Stimulated activated CD4-positive, alpha-beta T cell treated with anti-CD3 and anti-CD28 coated beads, Interleukin-2, amount 100 ng/mL, for 48 hours (primary cell): ENCODE results near the gene FAM174B.
A peak's percentile ranks its signal among the peaks of the same experiment; 100 is the strongest.

Experiments
- DNase-seq, 2 donors: peaks; one replicate each; pipeline ENCODE4 v3.0.0-alpha.2; 2020

The FAM174B gene

GRCh38 chr15:92655178-92655995 is at the start of gene FAM174B:
Gene FAM174B (minus strand): TSS chr15:92655775.
- peak in 1 of 2 donors; percentile 24 for DNase-seq

- DNase-seq, result no peak
Measured at GRCh38 chr15:92696096-92696495, 40.5 kb upstream of the FAM174B start.

- DNase-seq, result no peak
Measured at GRCh38 chr15:92693691-92694331, 38.2 kb upstream of the FAM174B start.

- no peak for DNase-seq
Measured at GRCh38 chr15:92690395-92690794, 34.8 kb upstream of the FAM174B start.

GRCh38 chr15:92687746-92688145 is 32.2 kb upstream of the FAM174B start:
- no peak for DNase-seq

GRCh38 chr15:92687195-92687602 is 31.6 kb upstream of the FAM174B start:
- DNase-seq, result no peak

GRCh38 chr15:92683511-92683834 is 27.9 kb upstream of the FAM174B start:
- no peak for DNase-seq

GRCh38 chr15:92682741-92683510 is 27.4 kb upstream of the FAM174B start:
- DNase-seq, result no peak

- no peak for DNase-seq
Measured at GRCh38 chr15:92681141-92681631, 25.6 kb upstream of the FAM174B start.

- DNase-seq, result no peak
Measured at GRCh38 chr15:92677999-92678398, 22.4 kb upstream of the FAM174B start.

- no peak for DNase-seq
Measured at GRCh38 chr15:92676561-92676960, 21.0 kb upstream of the FAM174B start.

GRCh38 chr15:92675485-92675884 is 19.9 kb upstream of the FAM174B start:
- no peak for DNase-seq

GRCh38 chr15:92674347-92674746 is 18.8 kb upstream of the FAM174B start:
- DNase-seq, result no peak

- DNase-seq, result no peak
Measured at GRCh38 chr15:92672102-92672501, 16.5 kb upstream of the FAM174B start.

- no peak for DNase-seq
Measured at GRCh38 chr15:92671406-92671805, 15.8 kb upstream of the FAM174B start.

- DNase-seq, result no peak
Measured at GRCh38 chr15:92670621-92671020, 15.0 kb upstream of the FAM174B start.

- no peak for DNase-seq
Measured at GRCh38 chr15:92669432-92669831, 13.9 kb upstream of the FAM174B start.

- no peak for DNase-seq
Measured at GRCh38 chr15:92668620-92669019, 13.0 kb upstream of the FAM174B start.

GRCh38 chr15:92667970-92668485 is 12.5 kb upstream of the FAM174B start:
- DNase-seq, result no peak

- no peak for DNase-seq
Measured at GRCh38 chr15:92667287-92667904, 11.8 kb upstream of the FAM174B start.

- no peak for DNase-seq
Measured at GRCh38 chr15:92666780-92667179, 11.2 kb upstream of the FAM174B start.

- DNase-seq, result no peak
Measured at GRCh38 chr15:92665100-92665555, 9.6 kb upstream of the FAM174B start.
